GM21515 (cell line): Measurements from ENCODE around the gene SLIT3.

Source experiments
- ATAC-seq: cut with Tn5 transposase; IDR thresholded peaks from one replicate; pipeline ENCODE4 v1.9.1; 2021; ENCODE audit not compliant: unreplicated experiment

The SLIT3 gene

GRCh38 chr5:168941901-168942300 lies 359.0 kb downstream of the SLIT3 start:
- ATAC-seq = no peak

DNA sequence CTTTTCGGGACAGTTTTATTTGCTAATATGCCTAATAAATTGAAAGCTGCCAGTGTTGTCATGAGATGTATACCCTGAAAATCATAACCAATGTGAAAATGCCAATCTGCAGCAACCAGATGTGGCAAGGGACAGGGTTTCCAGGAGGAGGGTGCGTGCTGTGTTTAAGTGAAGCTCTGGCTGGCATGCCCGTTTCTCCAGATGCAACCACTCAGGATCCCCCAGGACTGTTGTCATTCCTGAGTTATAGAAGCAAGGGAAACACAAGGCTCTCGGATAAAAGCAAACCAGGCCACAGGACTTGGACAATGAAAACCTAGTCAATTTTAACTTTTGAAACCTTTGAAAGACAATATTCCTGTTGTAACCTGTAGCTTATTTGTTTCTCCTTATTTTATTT lies 360.2 kb downstream of the SLIT3 start:
- no peak for ATAC-seq

DNA sequence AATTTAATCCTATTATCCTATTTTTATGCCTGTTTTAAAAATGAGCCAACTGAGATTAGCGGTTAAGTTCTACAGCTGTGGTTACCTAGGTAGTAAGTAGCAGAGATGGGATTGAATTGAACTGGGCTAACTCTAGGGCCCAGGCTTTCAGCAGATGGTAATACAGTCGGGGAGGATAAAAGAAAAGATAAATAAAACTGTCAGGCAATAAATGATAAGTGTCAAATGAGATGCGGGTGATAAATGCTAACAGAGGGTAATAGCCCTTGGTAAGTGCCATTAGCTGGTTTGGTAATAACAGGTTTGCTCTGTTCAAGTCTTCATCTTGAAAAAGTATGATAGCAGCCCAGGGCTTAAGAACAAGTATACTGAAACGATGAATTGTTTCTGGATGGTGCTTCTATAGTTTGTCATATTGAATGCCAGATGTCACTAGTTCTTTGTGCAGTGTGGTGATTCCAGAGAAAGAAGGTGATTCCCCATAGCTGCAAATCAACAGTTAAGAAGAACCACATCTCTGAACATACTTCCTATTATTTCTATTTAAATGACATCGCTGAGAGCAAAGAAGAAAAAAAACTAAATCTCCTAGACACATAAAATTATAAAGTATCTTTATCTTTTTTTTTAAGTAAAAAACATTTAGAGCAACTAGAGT lies 360.9 kb downstream of the SLIT3 start:
- ATAC-seq = no peak

DNA sequence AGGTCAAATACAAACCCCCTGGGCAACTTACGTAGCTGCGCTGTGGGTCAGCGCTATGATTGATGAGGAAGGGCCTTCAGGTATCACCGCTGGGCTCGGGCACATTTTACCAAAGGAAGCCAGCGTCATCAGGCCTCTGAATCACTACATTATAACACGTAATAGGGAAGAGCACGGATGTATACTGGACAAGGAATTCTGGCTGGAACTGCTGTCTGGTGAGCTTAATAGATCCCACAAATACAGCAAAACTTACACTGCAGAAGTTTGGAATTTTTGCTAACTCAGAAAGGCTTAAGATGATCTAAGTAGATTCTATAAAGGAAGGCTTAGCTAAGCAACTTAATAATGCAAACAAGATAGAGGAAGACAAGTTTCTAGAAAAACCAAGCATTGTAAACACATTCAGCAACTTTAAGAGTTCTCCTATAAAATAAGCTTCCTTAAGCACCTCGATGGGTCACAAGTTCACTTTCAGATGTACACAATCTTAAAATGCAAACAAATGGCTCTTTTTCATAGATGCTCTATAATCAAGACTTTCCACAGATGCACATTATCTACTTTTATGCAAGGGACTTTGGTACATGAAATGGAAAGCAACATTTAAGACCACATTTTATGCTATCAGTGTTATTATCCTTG lies 361.7 kb downstream of the SLIT3 start:
- ATAC-seq = no peak

- no peak for ATAC-seq
Measured at GRCh38 chr5:168936511-168936910, 364.4 kb downstream of the SLIT3 start.

GRCh38 chr5:168935183-168935582 lies 365.8 kb downstream of the SLIT3 start:
- no peak for ATAC-seq

- no peak for ATAC-seq
Measured at GRCh38 chr5:168934169-168934568, 366.8 kb downstream of the SLIT3 start.

GRCh38 chr5:168932400-168933189 lies 368.3 kb downstream of the SLIT3 start:
- no peak for ATAC-seq

GRCh38 chr5:168931638-168932345 lies 369.1 kb downstream of the SLIT3 start:
- no peak for ATAC-seq

GRCh38 chr5:168929656-168930055 lies 371.3 kb downstream of the SLIT3 start:
- ATAC-seq = no peak

GRCh38 chr5:168925160-168925559 lies 375.8 kb downstream of the SLIT3 start:
- no peak for ATAC-seq

- ATAC-seq = no peak
Measured at GRCh38 chr5:168921147-168921866, 379.6 kb downstream of the SLIT3 start.

DNA sequence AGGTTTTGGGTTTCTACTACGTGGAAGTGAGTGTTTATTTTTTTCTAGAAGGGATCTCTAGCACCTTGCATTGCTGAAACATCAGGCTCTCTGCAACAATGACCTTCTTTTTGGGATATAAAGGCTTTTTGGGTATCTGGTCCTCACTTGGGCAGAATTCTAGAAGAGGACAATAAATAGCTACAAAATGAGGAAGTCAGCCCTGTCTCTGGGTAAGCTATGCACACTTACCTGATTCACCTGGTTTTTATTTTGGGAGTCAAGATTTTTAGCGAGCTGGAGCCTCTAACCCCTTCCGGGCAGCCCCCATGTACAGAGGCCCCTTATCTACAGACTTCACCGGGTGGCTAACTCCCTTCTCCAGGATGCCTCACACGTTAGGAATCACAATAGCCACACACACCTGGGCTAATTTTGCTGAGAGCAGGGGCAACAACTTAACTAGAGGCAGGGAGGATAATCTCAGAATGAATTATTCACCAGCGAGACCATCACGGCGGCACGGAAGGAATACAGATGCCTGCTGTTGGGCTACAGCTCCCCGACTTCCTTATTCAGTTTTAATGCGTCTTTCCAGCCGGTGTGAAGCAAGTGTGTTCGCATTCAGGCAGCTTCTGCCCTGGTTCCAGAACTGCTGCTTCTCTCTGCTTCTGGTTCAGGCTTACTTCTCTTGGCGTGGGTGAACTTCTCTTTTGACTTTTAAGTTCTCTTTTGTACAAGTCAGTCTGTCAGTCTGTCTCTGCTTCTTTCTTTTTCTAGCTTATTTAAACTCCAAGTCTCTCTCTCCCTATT lies 380.7 kb downstream of the SLIT3 start:
- ATAC-seq = no peak

- ATAC-seq = no peak
Measured at GRCh38 chr5:168917947-168918600, 382.9 kb downstream of the SLIT3 start.

- no peak for ATAC-seq
Measured at GRCh38 chr5:168916852-168917251, 384.1 kb downstream of the SLIT3 start.

DNA sequence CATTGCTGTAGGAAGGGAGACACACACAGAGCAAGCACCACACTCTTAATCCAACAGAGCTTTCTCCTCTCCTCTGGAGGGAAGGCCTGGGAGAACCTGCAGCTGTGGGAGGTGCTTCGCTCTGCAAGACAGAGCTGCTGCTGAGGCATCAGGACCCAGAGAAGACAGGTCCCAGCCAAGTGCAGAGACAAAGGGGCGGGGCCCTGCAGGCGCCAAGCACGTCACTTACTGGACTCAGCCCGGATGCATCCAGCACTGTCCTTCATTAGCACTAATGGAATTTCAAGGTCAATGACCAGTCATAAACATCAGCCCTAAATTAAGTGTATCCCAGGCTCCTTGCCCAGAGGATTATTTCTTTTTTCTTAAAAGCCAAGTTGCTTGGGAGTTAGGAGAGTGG lies 384.7 kb downstream of the SLIT3 start:
- ATAC-seq = no peak

DNA sequence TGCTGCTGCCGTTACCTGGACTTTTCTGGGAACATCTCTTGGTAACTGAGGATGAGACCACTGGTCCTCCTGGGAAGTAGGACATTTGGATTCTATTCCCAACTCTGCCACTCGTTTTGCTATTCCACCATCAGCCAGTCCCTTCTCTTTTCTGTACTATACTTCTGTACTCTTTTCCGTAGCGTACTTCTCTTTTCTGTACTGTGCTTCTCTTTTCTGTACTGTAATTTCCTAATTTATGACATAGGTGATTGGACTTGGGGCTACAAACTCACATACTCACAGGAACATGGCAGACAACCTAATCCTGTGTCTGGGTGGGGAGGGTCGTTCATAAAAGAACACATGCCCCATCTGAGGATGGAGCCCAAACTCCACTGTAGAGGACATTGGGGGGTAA lies 386.4 kb downstream of the SLIT3 start:
- no peak for ATAC-seq

GRCh38 chr5:168910874-168911273 lies 390.1 kb downstream of the SLIT3 start:
- ATAC-seq = no peak

DNA sequence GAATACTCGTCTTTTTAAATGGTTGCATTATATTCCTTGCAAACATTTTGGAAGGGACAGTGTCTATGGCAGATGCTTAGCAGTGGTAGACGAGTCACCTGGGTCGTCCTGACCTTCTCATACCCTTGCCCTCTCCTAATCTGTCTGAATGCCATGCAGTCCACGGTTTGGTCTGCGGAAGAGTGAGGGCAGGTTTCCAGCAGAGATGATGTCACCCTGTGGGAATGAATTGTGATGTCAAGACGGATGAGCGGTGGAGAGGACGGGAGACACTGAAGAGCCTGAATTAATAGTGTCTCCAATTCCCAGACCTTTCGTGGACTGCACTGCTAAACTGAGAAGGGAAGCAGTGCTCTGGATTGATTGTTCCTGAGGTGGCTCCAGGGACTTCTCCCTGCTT lies 392.7 kb downstream of the SLIT3 start:
- no peak for ATAC-seq

- ATAC-seq = no peak
Measured at GRCh38 chr5:168903061-168903460, 397.9 kb downstream of the SLIT3 start.
